Skeletal muscle cell (primary cell): Measurements from ENCODE around the gene ETNK1.

ENCODE experiments used
- DNase-seq: peaks from one replicate; pipeline ENCODE4 v3.0.0-alpha.2; 2010; ENCODE audit warnings: low read depth
- H3K4me3 ChIP-seq: 2 replicates; pipeline ENCODE4 v1.5.1; 2011; ENCODE audit warnings: low read depth, mild to moderate bottlenecking, control low read depth, low read length, moderate library complexity

The ETNK1 gene

DNA sequence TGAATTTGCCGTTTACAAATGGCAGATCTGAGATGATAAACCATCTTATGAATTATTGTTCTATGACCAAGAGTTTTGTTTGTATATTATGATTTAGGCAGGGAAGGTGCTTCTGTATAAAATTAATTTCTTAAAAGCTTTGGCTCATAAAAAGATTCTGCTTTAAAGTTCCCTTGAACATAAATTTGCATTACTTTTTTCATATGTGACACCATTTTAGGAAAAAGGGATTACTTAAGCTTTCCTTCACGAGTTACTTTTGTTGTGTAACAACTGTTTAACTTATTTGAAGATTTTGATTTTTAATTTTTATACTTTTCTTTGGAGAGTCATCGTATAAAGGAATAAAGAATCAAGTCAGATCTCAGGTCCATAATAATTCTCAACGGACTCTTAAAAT, 3.3 kb downstream of the ETNK1 start:
- peak overlapping the region; percentile 100 for H3K4me3 ChIP-seq
- DNase-seq = no peak

GRCh38 chr12:22631863-22632463, 7.0 kb downstream of the ETNK1 start:
- DNase-seq = no peak
- no peak overlapping the region for H3K4me3 ChIP-seq

- no peak for DNase-seq
- no peak overlapping the region for H3K4me3 ChIP-seq
Observed at GRCh38 chr12:22634883-22635282, 9.9 kb downstream of the ETNK1 start.

DNA sequence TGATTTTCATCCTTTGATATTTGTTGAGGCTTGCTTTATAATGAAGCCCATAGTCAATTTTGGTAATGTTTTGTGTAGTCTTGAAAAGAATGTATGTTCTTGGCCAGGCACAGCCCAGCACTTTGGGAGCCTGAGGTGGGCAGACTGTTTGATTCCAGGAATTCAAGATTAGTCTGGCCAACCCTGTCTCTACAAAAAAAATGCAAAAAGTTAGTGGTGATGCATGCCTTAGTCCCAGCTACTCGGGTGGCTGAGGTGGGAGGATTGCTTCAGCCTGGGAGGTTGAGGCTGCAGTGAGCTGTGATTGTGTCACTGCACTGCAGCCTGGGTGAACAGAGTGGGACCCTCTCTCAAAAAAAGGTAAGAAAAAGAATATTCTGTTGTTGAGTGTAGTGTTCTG, 10.8 kb downstream of the ETNK1 start:
- no peak overlapping the region for H3K4me3 ChIP-seq
- DNase-seq = no peak

DNA sequence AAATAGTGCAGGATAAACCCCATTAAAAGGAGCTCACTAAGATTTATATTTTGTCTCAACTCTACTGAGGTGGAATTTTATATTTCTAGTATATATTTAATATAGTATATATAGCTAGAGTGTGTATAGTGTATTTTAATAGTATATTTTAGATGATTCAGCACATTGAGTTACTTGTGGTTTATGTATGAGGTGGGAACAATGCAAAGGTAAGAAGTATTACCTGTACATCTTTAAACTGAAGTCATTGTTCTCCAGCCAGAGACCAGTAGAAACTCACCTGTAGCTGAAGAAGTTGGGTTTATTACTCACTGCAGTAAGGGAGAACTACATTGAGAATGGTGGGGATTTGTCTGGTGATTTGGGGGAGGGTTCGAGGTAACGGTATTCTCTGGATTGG, 15.9 kb downstream of the ETNK1 start:
- H3K4me3 ChIP-seq = no peak overlapping the region
- no peak for DNase-seq

DNA sequence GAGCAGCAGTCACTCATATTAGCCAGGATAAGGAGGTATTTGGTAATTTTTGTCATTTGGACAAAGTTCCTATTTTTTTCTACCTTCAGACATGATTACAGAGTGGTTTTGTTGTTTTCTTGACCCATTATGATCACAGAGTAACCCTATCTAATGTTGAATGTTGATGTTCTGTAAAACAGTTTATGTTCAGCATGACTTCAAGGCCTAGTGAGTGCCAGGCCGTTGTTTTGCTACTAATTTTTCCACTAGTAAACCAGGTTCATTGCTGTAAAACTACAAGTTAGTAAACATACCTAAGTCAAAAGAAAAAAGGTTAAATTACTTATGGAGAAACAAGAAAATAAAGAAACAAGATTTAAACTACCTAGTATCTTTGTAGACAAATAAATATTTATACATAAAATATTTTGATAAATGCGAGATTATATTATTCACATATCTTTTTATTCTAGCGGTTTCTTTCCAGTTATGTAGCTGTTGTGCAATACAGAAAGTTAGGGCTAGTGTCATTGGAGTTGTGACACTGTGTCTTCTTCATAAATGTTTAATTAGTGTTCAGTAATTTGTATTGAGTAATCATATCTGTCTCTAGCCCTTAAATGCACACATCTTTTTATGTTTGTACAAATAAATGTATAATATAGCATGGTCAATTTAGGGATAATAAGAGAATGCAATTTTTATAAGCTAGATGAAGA, 16.5 kb downstream of the ETNK1 start:
- H3K4me3 ChIP-seq = no peak overlapping the region
- DNase-seq = no peak

- H3K4me3 ChIP-seq = no peak overlapping the region
- DNase-seq = no peak
Observed at GRCh38 chr12:22648668-22649067, 23.7 kb downstream of the ETNK1 start.

GRCh38 chr12:22653075-22653474, 28.1 kb downstream of the ETNK1 start:
- no peak for DNase-seq
- H3K4me3 ChIP-seq = no peak overlapping the region

GRCh38 chr12:22653791-22654190, 28.8 kb downstream of the ETNK1 start:
- no peak overlapping the region for H3K4me3 ChIP-seq
- no peak for DNase-seq

GRCh38 chr12:22656376-22656775, 31.4 kb downstream of the ETNK1 start:
- no peak overlapping the region for H3K4me3 ChIP-seq
- no peak for DNase-seq

DNA sequence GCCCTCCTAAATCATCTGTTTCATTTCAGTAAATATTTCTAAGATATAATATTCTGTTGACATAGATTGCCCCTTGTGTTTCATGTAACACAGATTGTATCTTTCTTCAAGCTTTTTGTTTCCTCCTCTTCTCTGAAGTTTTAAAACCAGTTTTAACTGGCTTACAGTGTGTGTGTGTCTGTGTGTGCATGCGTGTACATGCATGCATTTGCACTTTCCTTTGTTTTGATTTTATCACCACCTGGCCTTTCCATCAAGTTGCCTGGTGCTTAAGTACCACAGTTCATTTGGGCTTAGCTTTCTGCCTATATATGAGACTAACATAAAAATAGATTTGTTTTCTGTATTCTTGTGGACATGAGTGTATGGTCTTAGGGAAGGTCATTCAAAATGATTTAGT, 31.9 kb downstream of the ETNK1 start:
- no peak overlapping the region for H3K4me3 ChIP-seq
- no peak for DNase-seq

DNA sequence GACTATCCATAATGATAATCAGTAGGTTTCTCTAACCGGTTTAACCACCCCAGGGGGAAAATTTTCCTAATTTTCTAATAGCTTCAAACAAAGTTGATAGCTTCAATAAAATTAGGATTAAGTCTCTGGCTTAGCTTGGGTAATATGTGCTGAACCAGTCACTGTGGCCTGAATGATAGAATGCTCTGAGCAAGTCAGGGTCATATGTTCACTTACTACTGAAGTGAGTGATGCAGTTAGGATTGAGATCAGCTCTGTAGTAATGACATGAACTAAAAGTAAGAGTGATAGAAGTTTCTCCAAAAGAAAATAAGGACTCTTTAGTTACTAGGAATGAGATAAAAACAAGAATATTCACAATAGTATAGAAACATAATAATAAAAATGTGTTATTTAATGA, 32.6 kb downstream of the ETNK1 start:
- DNase-seq = peak; percentile 39

GRCh38 chr12:22658214-22658613, 33.2 kb downstream of the ETNK1 start:
- DNase-seq = peak; percentile 74
- H3K4me3 ChIP-seq = no peak overlapping the region

More for the DNA sequence above, 32.6 kb downstream of the ETNK1 start:
- H3K4me3 ChIP-seq = no peak overlapping the region

- DNase-seq = no peak
- no peak overlapping the region for H3K4me3 ChIP-seq
Observed at GRCh38 chr12:22662356-22662755, 37.4 kb downstream of the ETNK1 start.

GRCh38 chr12:22665476-22665875, 40.5 kb downstream of the ETNK1 start:
- no peak for DNase-seq
- no peak overlapping the region for H3K4me3 ChIP-seq

DNA sequence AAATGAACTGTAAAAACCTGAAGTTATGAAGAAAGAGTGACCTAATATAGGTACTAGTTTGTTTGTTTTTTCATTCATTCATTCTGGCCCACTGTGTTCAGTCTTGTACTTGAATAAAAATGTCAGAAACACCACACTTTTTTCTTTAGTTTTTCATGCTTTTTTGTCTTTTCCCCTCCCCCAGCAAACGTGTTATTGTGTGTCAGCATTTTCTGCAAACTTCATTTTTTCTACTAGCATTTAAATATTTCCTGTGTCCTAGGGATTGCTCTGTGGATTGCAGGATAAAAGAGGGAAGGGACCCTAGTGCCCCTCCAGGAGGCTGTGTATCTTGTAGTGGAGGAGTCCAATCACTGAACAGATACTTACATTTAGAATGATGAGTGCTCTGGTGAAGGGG, 42.2 kb downstream of the ETNK1 start:
- H3K4me3 ChIP-seq = no peak overlapping the region

DNA sequence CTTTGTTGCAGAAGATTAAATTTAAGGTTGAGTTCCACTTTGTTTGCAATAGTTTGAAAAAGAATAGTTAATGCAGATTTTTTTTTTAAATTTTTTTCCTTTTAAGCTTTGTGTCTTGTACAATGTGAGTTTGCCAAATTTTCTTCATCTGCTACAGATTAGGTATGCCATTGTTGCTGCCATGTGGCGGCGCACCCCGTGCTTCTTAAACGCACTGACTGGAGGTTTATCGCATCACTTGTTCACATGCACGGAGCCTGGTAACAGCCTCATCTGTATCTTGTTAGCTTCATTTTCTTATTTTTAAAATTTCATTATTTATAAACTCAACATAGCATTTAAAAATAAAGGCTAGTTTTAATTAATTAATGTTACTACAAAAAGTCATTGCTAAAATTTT, 43.5 kb downstream of the ETNK1 start:
- no peak for DNase-seq
- H3K4me3 ChIP-seq = no peak overlapping the region

More for the DNA sequence above, 42.2 kb downstream of the ETNK1 start:
- DNase-seq = no peak

DNA sequence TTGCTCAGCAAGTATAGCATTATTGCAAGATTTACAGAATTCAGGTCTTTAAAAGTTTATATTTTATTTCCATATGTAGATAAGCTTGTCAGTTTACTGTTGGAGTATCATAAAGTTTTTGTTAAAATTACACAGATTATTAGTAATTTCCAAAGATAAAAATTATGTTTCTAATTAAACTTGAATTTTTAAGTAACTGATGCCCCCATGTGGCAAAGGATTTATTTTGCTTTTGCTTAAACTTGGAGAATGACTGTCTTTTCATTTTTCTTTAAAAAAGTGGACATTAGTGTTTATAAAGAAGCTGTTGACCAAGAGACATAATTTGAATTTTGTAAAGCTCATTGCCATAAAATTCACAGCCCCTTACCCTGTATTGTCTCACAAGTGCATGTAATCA, 45.8 kb downstream of the ETNK1 start:
- no peak for DNase-seq
- no peak overlapping the region for H3K4me3 ChIP-seq

- no peak overlapping the region for H3K4me3 ChIP-seq
- no peak for DNase-seq
Observed at GRCh38 chr12:22672951-22673350, 48.0 kb downstream of the ETNK1 start.

GRCh38 chr12:22677781-22678574, 53.0 kb downstream of the ETNK1 start:
- DNase-seq = no peak
- H3K4me3 ChIP-seq = no peak overlapping the region

GRCh38 chr12:22682663-22683062, 57.7 kb downstream of the ETNK1 start:
- DNase-seq = no peak
- H3K4me3 ChIP-seq = no peak overlapping the region
